Chondrocyte (in vitro differentiated cells): ENCODE data around the gene C1QTNF8. TPM values are rescaled to one million over a fixed set of nuclear protein-coding genes. Genes with fewer than 3 reads are reported as not detected.

Experiments used
- DNase-seq: peaks from one replicate; pipeline ENCODE4 v3.0.0; 2021; ENCODE audit warnings: mixed read lengths, low spot score
- H3K27ac Mint-ChIP-seq: one replicate; pipeline ENCODE4 v1.8.0; 2021; ENCODE audit warnings: mild to moderate bottlenecking, moderate library complexity, mixed read lengths; ENCODE audit not compliant: unreplicated experiment
- H3K27me3 Mint-ChIP-seq: 2 replicates; pipeline ENCODE4 v1.8.0; 2021; ENCODE audit warnings: low read depth, mixed read lengths
- H3K36me3 Mint-ChIP-seq: 2 replicates; pipeline ENCODE4 v1.8.0; 2021; ENCODE audit warnings: low read depth, mixed read lengths
- H3K4me1 Mint-ChIP-seq: 2 replicates; pipeline ENCODE4 v1.8.0; 2021; ENCODE audit warnings: low read depth, mild to moderate bottlenecking, mixed read lengths
- H3K4me3 Mint-ChIP-seq: one replicate; pipeline ENCODE4 v1.8.0; 2021; ENCODE audit warnings: mild to moderate bottlenecking, moderate library complexity, mixed read lengths; ENCODE audit not compliant: unreplicated experiment
- H3K9me3 Mint-ChIP-seq: 2 replicates; pipeline ENCODE4 v1.8.0; 2021; ENCODE audit warnings: low read depth, mixed read lengths
- total RNA-seq: library from RNA; stranded (reverse); gene quantifications from 3 replicates; pipeline ENCODE4 v1.2.1, GENCODE V29; 2021
- TF ChIP-seq, protein P1 (sequence below): fragments of 200-600 bp; sonication (generic); IDR thresholded peaks from 2 replicates; pipeline ENCODE4 v1.5.0; 2021; ENCODE audit warnings: antibody characterized with exemption, mild to moderate bottlenecking, moderate library complexity

C1QTNF8 gene
- total RNA-seq, 1 donor from 2014 or later = not detected

DNA sequence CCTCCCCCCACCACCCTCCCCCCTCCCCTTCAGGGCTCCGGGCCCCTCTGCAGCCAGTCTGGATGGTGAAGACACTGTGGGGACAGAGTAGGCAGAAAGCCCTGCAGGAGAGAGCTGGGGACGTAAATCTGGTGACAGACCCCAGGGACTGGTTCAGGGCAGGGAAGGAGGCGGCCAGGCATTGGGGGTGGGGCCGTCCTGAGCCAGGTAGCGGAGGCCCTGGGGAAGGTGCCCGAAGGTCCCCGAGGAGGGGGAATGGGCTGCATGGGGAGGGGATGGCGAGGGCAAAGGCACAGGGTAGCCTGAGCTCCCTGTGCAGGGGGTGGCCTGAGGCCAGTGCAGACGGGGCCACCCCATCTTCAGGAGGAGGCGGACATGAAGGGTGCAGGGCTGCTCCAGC lies 30.5 kb upstream of the C1QTNF8 start:
- no peak for DNase-seq
- Mint-ChIP-seq H3K4me1 (no peaks in the 10 kb centered on the region), H3K9me3 (no peaks in the 10 kb centered on the region), H3K4me3 (no peak overlapping the region), H3K36me3 (no peaks in the 10 kb centered on the region), H3K27me3 (peaks cover 2% of the 10 kb centered on the region), H3K27ac (no peak overlapping the region)
- TF ChIP-seq, protein P1, sequence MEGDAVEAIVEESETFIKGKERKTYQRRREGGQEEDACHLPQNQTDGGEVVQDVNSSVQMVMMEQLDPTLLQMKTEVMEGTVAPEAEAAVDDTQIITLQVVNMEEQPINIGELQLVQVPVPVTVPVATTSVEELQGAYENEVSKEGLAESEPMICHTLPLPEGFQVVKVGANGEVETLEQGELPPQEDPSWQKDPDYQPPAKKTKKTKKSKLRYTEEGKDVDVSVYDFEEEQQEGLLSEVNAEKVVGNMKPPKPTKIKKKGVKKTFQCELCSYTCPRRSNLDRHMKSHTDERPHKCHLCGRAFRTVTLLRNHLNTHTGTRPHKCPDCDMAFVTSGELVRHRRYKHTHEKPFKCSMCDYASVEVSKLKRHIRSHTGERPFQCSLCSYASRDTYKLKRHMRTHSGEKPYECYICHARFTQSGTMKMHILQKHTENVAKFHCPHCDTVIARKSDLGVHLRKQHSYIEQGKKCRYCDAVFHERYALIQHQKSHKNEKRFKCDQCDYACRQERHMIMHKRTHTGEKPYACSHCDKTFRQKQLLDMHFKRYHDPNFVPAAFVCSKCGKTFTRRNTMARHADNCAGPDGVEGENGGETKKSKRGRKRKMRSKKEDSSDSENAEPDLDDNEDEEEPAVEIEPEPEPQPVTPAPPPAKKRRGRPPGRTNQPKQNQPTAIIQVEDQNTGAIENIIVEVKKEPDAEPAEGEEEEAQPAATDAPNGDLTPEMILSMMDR = no peak

GRCh38 chr16:1126044-1126443 lies 30.0 kb upstream of the C1QTNF8 start:
- Mint-ChIP-seq H3K27me3 (peaks cover 2% of the 10 kb centered on the region), H3K4me1 (no peaks in the 10 kb centered on the region), H3K27ac (no peak overlapping the region), H3K9me3 (no peaks in the 10 kb centered on the region), H3K4me3 (no peak overlapping the region), H3K36me3 (no peaks in the 10 kb centered on the region)
- TF ChIP-seq, protein P1 = no peak
- DNase-seq = no peak

GRCh38 chr16:1125471-1125870 lies 29.4 kb upstream of the C1QTNF8 start:
- DNase-seq = no peak
- TF ChIP-seq, protein P1 = no peak
- H3K9me3 Mint-ChIP-seq = no peaks in the 10 kb centered on the region
- no peak overlapping the region for H3K4me3 Mint-ChIP-seq
- no peaks in the 10 kb centered on the region for H3K36me3 Mint-ChIP-seq
- no peak overlapping the region for H3K27ac Mint-ChIP-seq
- peaks cover 2% of the 10 kb centered on the region for H3K27me3 Mint-ChIP-seq
- no peaks in the 10 kb centered on the region for H3K4me1 Mint-ChIP-seq

- no peak for DNase-seq
- H3K36me3 Mint-ChIP-seq = no peaks in the 10 kb centered on the region
- no peak overlapping the region for H3K4me3 Mint-ChIP-seq
- H3K4me1 Mint-ChIP-seq = no peaks in the 10 kb centered on the region
- TF ChIP-seq, protein P1 = no peak
- H3K27me3 Mint-ChIP-seq = peaks cover 2% of the 10 kb centered on the region
- no peaks in the 10 kb centered on the region for H3K9me3 Mint-ChIP-seq
- no peak overlapping the region for H3K27ac Mint-ChIP-seq
These were observed 28.8 kb upstream of the C1QTNF8 start for GRCh38 chr16:1124795-1125194.

- no peaks in the 10 kb centered on the region for H3K4me1 Mint-ChIP-seq
These were observed 28.2 kb upstream of the C1QTNF8 start for GRCh38 chr16:1124291-1124690.

More at GRCh38 chr16:1124291-1124690, 28.2 kb upstream of the C1QTNF8 start:
- H3K4me3 Mint-ChIP-seq = no peak overlapping the region
- H3K27me3 Mint-ChIP-seq = peaks cover 2% of the 10 kb centered on the region
- no peak for DNase-seq
- H3K27ac Mint-ChIP-seq = no peak overlapping the region
- no peaks in the 10 kb centered on the region for H3K9me3 Mint-ChIP-seq
- TF ChIP-seq, protein P1 = no peak
- no peaks in the 10 kb centered on the region for H3K36me3 Mint-ChIP-seq
